NCI-H345 treated with DMSO at 0.1 percent for 48 hours (cell line): Measurements from ENCODE around the gene VAPA.

Experiments used
- DNase-seq: peaks from one replicate; lab custom pipeline; 2025; ENCODE audit not compliant: unreplicated experiment; lab: John Stamatoyannopoulos, UW

Gene VAPA

GRCh38 chr18:9931678-9932077, 17.9 kb downstream of the VAPA start:
- no peak for DNase-seq

GRCh38 chr18:9933865-9934264, 20.0 kb downstream of the VAPA start:
- DNase-seq, result no peak

GRCh38 chr18:9934274-9934673, 20.5 kb downstream of the VAPA start:
- DNase-seq, result no peak

DNA sequence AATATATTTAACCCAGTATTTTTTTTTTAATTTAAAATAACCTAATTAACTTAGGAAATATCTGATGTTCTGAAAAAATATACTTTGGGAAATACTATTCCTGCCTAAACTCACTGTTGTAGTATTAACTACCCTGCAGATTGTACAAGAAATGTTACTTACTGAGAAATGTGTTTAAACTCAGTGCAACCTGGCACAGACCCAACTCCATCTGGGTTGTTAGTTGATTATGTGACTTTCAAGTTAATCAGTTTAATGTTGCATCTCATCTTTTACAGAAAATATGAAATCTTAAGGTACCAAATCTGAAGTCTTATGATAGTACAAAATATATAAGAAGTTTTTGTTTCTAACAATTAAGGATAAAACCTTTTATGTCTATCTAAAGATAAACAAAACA, 27.3 kb downstream of the VAPA start:
- no peak for DNase-seq

DNA sequence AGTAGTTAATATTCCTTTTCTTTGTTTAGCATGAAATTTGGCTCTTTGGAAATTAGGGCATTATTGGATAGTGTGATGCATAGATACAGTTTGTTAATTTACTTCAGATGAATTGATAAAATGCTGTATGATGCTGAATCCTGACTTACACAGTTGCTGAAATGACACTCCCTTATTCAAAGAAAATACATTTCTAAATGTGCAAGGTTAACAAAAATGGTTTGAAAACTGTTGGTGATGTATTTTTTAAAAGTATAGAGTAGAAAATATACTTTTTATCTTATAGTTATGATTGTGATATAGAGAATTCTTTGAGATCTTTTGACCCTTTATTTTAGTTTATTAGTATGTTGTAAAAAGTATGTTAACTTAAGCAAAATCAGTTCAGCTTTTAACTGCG, 27.8 kb downstream of the VAPA start:
- no peak for DNase-seq

GRCh38 chr18:9943311-9943710, 29.5 kb downstream of the VAPA start:
- peak; percentile 77 for DNase-seq

DNA sequence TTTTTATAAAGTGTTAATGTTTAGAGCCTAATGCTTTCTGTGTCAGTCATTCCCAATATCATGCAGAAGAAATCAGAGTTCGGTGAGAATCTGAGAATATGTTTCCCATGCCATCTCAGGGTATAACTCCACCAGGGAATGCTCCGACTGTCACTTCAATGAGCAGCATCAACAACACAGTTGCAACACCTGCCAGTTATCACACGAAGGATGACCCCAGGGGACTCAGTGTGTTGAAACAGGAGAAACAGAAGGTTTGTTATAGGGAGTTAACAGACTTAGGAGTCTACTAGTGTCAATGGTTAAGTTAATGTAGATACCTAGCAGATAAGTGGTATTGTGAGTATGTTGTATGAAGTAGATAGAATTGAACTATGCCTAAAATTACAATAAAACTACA, 31.0 kb downstream of the VAPA start:
- peak; percentile 23 for DNase-seq

GRCh38 chr18:9946831-9947230, 33.0 kb downstream of the VAPA start:
- DNase-seq, result no peak

GRCh38 chr18:9947248-9947647, 33.4 kb downstream of the VAPA start:
- DNase-seq, result no peak

GRCh38 chr18:9949315-9949714, 35.5 kb downstream of the VAPA start:
- DNase-seq, result no peak

DNA sequence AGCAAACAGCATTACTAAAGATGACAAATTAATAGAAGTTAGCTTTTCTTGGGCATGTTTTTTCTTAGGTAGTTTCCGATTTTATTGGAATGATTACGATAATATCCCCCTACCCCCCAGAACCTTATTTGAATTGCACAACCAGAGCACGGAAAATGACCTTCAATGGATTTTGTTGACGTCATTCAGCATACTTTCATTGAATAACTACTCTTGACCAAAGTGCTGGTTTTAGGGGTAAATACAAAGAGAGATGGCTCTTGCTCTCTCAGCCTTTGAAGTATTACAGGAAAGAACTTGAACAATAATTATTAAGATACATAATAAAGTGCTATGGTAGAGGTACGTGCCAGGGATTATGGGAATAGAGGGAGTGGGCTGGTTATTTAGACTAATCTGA, 36.0 kb downstream of the VAPA start:
- DNase-seq, result no peak

GRCh38 chr18:9950289-9951016, 36.6 kb downstream of the VAPA start:
- DNase-seq, result no peak

GRCh38 chr18:9951022-9951859, 37.4 kb downstream of the VAPA start:
- no peak for DNase-seq

GRCh38 chr18:9952633-9953416, 39.0 kb downstream of the VAPA start:
- DNase-seq, result no peak

DNA sequence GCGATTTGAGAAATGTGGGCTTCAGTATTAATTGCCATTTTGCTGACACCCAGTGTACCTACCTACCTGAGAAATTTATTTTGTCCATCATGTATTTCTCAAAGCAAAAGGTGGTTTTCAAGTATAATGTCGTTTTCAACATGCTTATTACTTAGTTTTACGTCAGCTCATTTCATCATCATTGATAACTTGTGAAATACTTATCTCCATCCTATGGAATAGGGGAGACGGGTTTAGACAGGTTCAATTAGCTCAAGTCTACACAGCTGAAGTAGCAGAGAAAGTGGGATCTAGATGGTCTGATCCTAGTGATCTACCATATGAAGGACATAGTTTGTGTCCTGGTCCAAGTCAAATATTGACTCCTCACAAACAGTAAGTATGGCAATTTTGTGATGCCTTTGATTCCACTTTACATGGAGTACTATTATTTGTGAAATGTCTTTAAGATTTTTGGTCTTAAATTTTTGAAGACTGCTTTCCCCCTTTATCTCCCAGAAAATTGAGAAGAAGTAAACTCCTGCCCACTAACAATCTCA, 45.1 kb downstream of the VAPA start:
- no peak for DNase-seq

DNA sequence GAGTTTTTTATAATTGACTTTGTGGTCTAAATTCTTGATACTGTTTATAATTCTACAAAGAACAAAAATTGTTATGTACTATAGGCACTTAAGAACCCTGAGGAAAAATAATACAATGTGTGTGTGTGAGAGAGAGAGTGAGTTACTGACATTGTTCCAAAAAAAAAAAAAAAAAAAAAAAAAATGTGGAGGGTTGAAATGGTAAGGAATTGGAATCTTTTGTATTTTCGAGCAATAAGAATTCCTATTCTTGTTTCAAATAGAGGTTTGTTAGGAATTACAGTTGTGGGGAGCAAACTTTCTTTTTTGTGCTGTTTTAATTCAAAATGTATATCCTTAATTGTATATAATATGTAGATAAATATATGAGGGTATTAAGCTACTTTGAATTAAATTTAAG, 45.7 kb downstream of the VAPA start:
- DNase-seq, result no peak

- DNase-seq, result no peak
Measured at GRCh38 chr18:9960258-9960904, 46.6 kb downstream of the VAPA start.

DNA sequence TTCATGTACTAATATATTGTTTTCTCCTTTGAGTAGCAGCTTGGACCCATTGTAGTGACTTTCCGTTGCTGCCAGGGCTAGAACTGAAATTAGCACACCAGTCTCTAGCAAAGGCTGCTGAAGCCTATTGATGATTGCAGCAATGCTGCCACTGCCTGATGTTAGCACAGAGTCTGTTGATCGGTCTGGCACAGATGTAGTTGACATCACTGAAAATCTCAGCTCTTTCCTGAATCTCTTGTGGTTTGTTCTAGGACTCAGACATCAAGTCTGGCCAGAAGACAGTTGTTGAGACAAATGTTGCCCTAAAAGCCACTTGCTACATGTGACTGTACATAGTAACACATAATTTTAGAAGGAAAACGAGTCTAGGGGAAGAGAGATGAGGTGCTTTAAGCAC, 47.2 kb downstream of the VAPA start:
- DNase-seq, result no peak

GRCh38 chr18:9965711-9966624, 52.2 kb downstream of the VAPA start:
- DNase-seq, result no peak
